Spleen (tissue), 11 donors: ENCODE data around the gene ELOVL2. TPM values are rescaled to one million over a fixed set of nuclear protein-coding genes. Genes with fewer than 3 reads are reported as not detected.

Experiments
- DNase-seq: peaks from one replicate; pipeline ENCODE4 v3.0.0-alpha.2; 2020
- H3K27ac ChIP-seq, 8 donors: fragments of 200-600 bp; sonication (generic) in 7 of 8; 1 replicate in 4 of 8; 2 replicates in 4 of 8; pipeline versions ENCODE4 v1.5.0 to v1.8.0; 2016 to 2021; ENCODE audit warnings: inconsistent platforms in 4 of 8, mild to moderate bottlenecking in 4 of 8, moderate library complexity in 1 of 8
- H3K27me3 ChIP-seq, 7 donors: fragments of 200-600 bp; sonication (generic) in 6 of 7; replicated peaks in 1 of 7; 1 replicate in 4 of 7; 2 replicates in 3 of 7; pipeline versions ENCODE4 v1.5.0 to v1.8.0; 2016 to 2021; ENCODE audit warnings: inconsistent platforms in 3 of 7, mild to moderate bottlenecking in 1 of 7
- H3K36me3 ChIP-seq, 6 donors: fragments of 200-600 bp; sonication (generic) in 5 of 6; 1 replicate in 4 of 6; 2 replicates in 2 of 6; pipeline versions ENCODE4 v1.5.0 to v1.8.0; 2016 to 2021; ENCODE audit warnings: inconsistent platforms in 2 of 6
- H3K4me1 ChIP-seq, 6 donors: fragments of 200-600 bp; sonication (generic) in 5 of 6; 1 replicate in 3 of 6; 2 replicates in 3 of 6; pipeline versions ENCODE4 v1.5.0 to v1.8.0; 2016 to 2021; ENCODE audit warnings: inconsistent platforms in 3 of 6
- H3K4me3 ChIP-seq, 8 donors: fragments of 200-600 bp; sonication (generic) in 7 of 8; 1 replicate in 4 of 8; 2 replicates in 4 of 8; pipeline versions ENCODE4 v1.5.0 to v1.8.0; 2016 to 2021; ENCODE audit warnings: inconsistent platforms in 4 of 8, mild to moderate bottlenecking in 4 of 8, moderate library complexity in 2 of 8
- H3K9me3 ChIP-seq, 8 donors: fragments of 200-600 bp; sonication (generic) in 7 of 8; 1 replicate in 4 of 8; 2 replicates in 4 of 8; pipeline versions ENCODE4 v1.5.0 to v1.8.0; 2016 to 2021; ENCODE audit warnings: inconsistent platforms in 4 of 8
- CTCF ChIP-seq, 11 experiments: fragments of 200-600 bp in 7 of 11; fragments of 450-650 bp in 4 of 11; sonication (generic) in 4 of 11; IDR thresholded peaks in 8 of 11; conservative IDR thresholded peaks in 3 of 11; 1 replicate in 7 of 11; 2 replicates in 4 of 11; pipeline versions ENCODE4 v1.4.0 to v1.8.0; 2016 to 2021; ENCODE audit warnings: antibody characterized with exemption in 11 of 11, inconsistent platforms in 4 of 11, mild to moderate bottlenecking in 1 of 11
- POLR2A ChIP-seq, 3 donors: fragments of 450-650 bp; IDR thresholded peaks; one replicate each; pipeline ENCODE4 v1.5.1; 2017; ENCODE audit warnings: antibody characterized with exemption in 3 of 3, mild to moderate bottlenecking in 1 of 3
- POLR2AphosphoS5 ChIP-seq, 3 donors: sonication (generic); formaldehyde crosslinking; IDR thresholded peaks; one replicate each; pipeline ENCODE4 v1.5.1; 2017; ENCODE audit warnings: antibody characterized with exemption in 3 of 3
- WGBS, 5 donors: extraction: QIAGEN DNeasy Blood & Tissue Kit in 3 of 5; methylation state at CpG; one replicate each; pipeline versions ENCODE4 v1.1.5 to v1.1.7; 2013 to 2018; 5-methylcytosine and 5-hydroxymethylcytosine counted together
- intact Hi-C: fragments of 100-400 bp; cut with DNase I; formaldehyde crosslinking; loops from one replicate; pipeline ENCODE4 v1.15.0; 2023; ENCODE audit warnings: low total_unique reads
- polyA plus RNA-seq, 3 donors: library from polyadenylated mRNA; stranded (reverse); fragments of 200-250 nt; gene quantifications; one replicate each; pipeline ENCODE4 v1.2.1, GENCODE V29; 2013
- total RNA-seq, 7 donors: library from RNA; depleted of rRNA in 3 of 7; stranded (reverse); fragments of >200 nt in 3 of 7; fragmentation: NEBNext Ultra II Directional in 4 of 7; extraction: Animal tissue kit (Norgen Biotek cat#: 25700) in 4 of 7; gene quantifications; one replicate each; pipeline versions ENCODE4 v1.1.0 to v1.2.1, GENCODE V29; 2016 to 2021
- donor health status: healthy with polysubstance abuse.
- donor health status: DM: no; HTN: no; CAD: no; lungs with moderate emphysema.
- donor health status: DM: no; HTN: no; CAD: no.
- donor health status: Bipolar disorder and iron deficiency.
- donor health status: healthy.
- donor health status: DM: no; HTN: no; CAD: no.
- donor health status: DM: yes; HTN: yes; CAD: no.

ELOVL2 gene
- total and polyA plus RNA-seq, 10 donors = 0.03 to 0.08 (median 0.04) TPM; not detected in 7

- H3K27ac ChIP-seq = no peak overlapping the region
- no peaks in the 10 kb centered on the region for H3K36me3 ChIP-seq
- no peaks in the 10 kb centered on the region for H3K9me3 ChIP-seq
- no peaks in the 10 kb centered on the region for H3K4me1 ChIP-seq
- 59 to 100% (median 79%) methylated on average over 1 of the region's 1 CpG for WGBS, 5 donors
- H3K27me3 ChIP-seq = peaks cover 0 to 20% (median 0%) of the 10 kb centered on the region in 7 donors
- TF ChIP-seq POLR2A (IDR thresholded peaks at IDR 0.05) (no peak), CTCF (IDR thresholded peaks at IDR 0.05 in 8 of 11, conservative IDR thresholded peaks at IDR 0.05 in 3 of 11) (no peak), POLR2AphosphoS5 (IDR thresholded peaks at IDR 0.05) (no peak)
- DNase-seq = no peak
- no peak overlapping the region for H3K4me3 ChIP-seq
- intact Hi-C loops = no loop called here
These were observed 12.8 kb upstream of the ELOVL2 start for GRCh38 chr6:11056871-11057270.

- intact Hi-C loops = no loop called here
- Histone ChIP-seq H3K36me3 (no peaks in the 10 kb centered on the region), H3K4me3 (no peak overlapping the region), H3K27ac (no peak overlapping the region), H3K27me3 (peaks cover 0 to 30% (median 11%) of the 10 kb centered on the region in 7 donors), H3K9me3 (no peaks in the 10 kb centered on the region), H3K4me1 (no peaks in the 10 kb centered on the region)
- TF ChIP-seq CTCF (IDR thresholded peaks at IDR 0.05 in 8 of 11, conservative IDR thresholded peaks at IDR 0.05 in 3 of 11) (no peak), POLR2AphosphoS5 (IDR thresholded peaks at IDR 0.05) (no peak), POLR2A (IDR thresholded peaks at IDR 0.05) (no peak)
- WGBS, 5 donors = 61 to 76% (median 68%) methylated on average over 4 of the region's 4 CpGs
- no peak for DNase-seq
These were observed 11.1 kb upstream of the ELOVL2 start for GRCh38 chr6:11055127-11055627.

GRCh38 chr6:11054722-11055121, 10.6 kb upstream of the ELOVL2 start:
- Histone ChIP-seq H3K4me1 (no peaks in the 10 kb centered on the region), H3K4me3 (no peak overlapping the region), H3K36me3 (no peaks in the 10 kb centered on the region), H3K27me3 (peaks cover 0 to 34% (median 15%) of the 10 kb centered on the region in 7 donors), H3K27ac (no peak overlapping the region), H3K9me3 (no peaks in the 10 kb centered on the region)
- no peak for DNase-seq
- no peak for TF ChIP-seq POLR2A (IDR thresholded peaks at IDR 0.05)
- TF ChIP-seq POLR2AphosphoS5 (IDR thresholded peaks at IDR 0.05) = no peak
- TF ChIP-seq CTCF (IDR thresholded peaks at IDR 0.05 in 8 of 11, conservative IDR thresholded peaks at IDR 0.05 in 3 of 11) = no peak
- WGBS, 5 donors = 81 to 96% (median 86%) methylated on average over 1 of the region's 1 CpG
- intact Hi-C loops = no loop called here

GRCh38 chr6:11053307-11053706, 9.2 kb upstream of the ELOVL2 start:
- TF ChIP-seq POLR2A (IDR thresholded peaks at IDR 0.05) = no peak
- TF ChIP-seq CTCF (IDR thresholded peaks at IDR 0.05 in 8 of 11, conservative IDR thresholded peaks at IDR 0.05 in 3 of 11) = no peak
- no peak for TF ChIP-seq POLR2AphosphoS5 (IDR thresholded peaks at IDR 0.05)
- H3K4me3 ChIP-seq = no peak overlapping the region
- H3K9me3 ChIP-seq = no peaks in the 10 kb centered on the region
- no peaks in the 10 kb centered on the region for H3K36me3 ChIP-seq
- DNase-seq = no peak
- WGBS, 5 donors = 82 to 90% (median 86%) methylated on average over 5 of the region's 5 CpGs
- no peaks in the 10 kb centered on the region for H3K4me1 ChIP-seq
- intact Hi-C loops = no loop called here
- no peak overlapping the region for H3K27ac ChIP-seq
- H3K27me3 ChIP-seq = peaks cover 0 to 48% (median 28%) of the 10 kb centered on the region in 7 donors
